Measurements from ENCODE around the gene PFDN2. TPM values are rescaled to one million over a fixed set of nuclear protein-coding genes. Genes with fewer than 3 reads are reported as not detected.
A peak's percentile ranks its signal among the peaks of the same experiment; 100 is the strongest.

The PFDN2 gene
- total and polyA plus RNA-seq, 2 of the 8 experiments (the other 6 are each of a cell fraction or from before 2014, with no cell fraction given), result 66.2 to 71.2 TPM

- no peak within 1 kb of the TSS for H3K4ac ChIP-seq (replicated peaks; ENCODE audit: insufficient read length, low read depth, low read length)
- 4% methylated on average over 55 of the region's 71 CpGs; no CpG with 5 or more reads in 1 of the 2 experiments for WGBS, 2 experiments (ENCODE audit: extremely low coverage in 1 of 2, insufficient coverage in 1 of 2, insufficient read length in 1 of 2, insufficient replicate concordance in 2 of 2, low coverage in 1 of 2, low lambda C conversion rate in 2 of 2, missing lambda C conversion rate in 1 of 2)
- peak within 1 kb of the TSS; percentile 99 for H2AFZ ChIP-seq (ENCODE audit: low read length)
- peak within 1 kb of the TSS; percentile 48 to 99 for H3K4me2 ChIP-seq (ENCODE audit: insufficient read depth in 1 of 2, low read depth in 2 of 2, low read length in 2 of 2)
- H3K4me3 ChIP-seq (ENCODE audit: extremely low read depth in 1 of 4, insufficient read depth in 2 of 4, low read depth in 3 of 4, low read length in 4 of 4), result peak within 1 kb of the TSS; percentile 63 to 89 (median 71)
- H3K56ac ChIP-seq (replicated peaks; ENCODE audit: insufficient read length, low read depth, low read length), result no peak within 1 kb of the TSS
- no peaks in the 10 kb centered on the region for H3K27me3 ChIP-seq (replicated peaks in 1 of 4; ENCODE audit: control insufficient read depth in 3 of 4, extremely low read depth in 1 of 4, insufficient read depth in 3 of 4, low read length in 3 of 4)
- peaks cover 0 to 6% (median 0%) of the 10 kb centered on the region in 4 experiments; a peak in 2 of 7 replicates for H3K4me1 ChIP-seq (replicated peaks in 1 of 4; ENCODE audit: control insufficient read depth in 3 of 4, insufficient read depth in 4 of 4, low read length in 3 of 4)
- no peaks in the 10 kb centered on the region for H4K20me1 ChIP-seq (replicated peaks in 1 of 2; ENCODE audit: control insufficient read depth in 1 of 2, insufficient read depth in 2 of 2, low read length in 2 of 2)
- H3K9ac ChIP-seq (replicated peaks in 1 of 4; ENCODE audit: extremely low read depth in 1 of 4, low read depth in 3 of 4, low read length in 3 of 4), result peak within 1 kb of the TSS; percentile 29 to 69 (median 50); a peak in 6 of 7 replicates
- peak within 1 kb of the TSS; percentile 73; the same call in 1 of the 2 replicates for H2BK20ac ChIP-seq (ENCODE audit: low read length)
- no peak within 1 kb of the TSS for H3K14ac ChIP-seq (ENCODE audit: insufficient read length)
- H3K79me1 ChIP-seq (ENCODE audit: low read depth, low read length), result peaks cover 3% of the 10 kb centered on the region; the same call in 1 of the 2 replicates
- FAIRE-seq (peak; percentile 32), DNase-seq (ENCODE audit: low read depth in 1 of 2, low spot score in 2 of 2) (peak in 1 of 2 experiments; percentile 87)
- H3K23ac ChIP-seq (ENCODE audit: insufficient read length), result no peak within 1 kb of the TSS
- H3K36me3 ChIP-seq (ENCODE audit: control insufficient read depth in 2 of 4, insufficient read depth in 4 of 4, low read length in 3 of 4), result peaks cover 0 to 14% (median 6%) of the 10 kb centered on the region in 4 experiments; a peak in 5 of 8 replicates
- peak within 1 kb of the TSS; percentile 63; the same call in 1 of the 2 replicates for H4K8ac ChIP-seq (ENCODE audit: extremely low read depth, insufficient read depth, low read length)
- peak within 1 kb of the TSS; percentile 75 for H4K5ac ChIP-seq (ENCODE audit: insufficient read length, low read depth, low read length)
- peaks cover 13% of the 10 kb centered on the region for H3K23me2 ChIP-seq (ENCODE audit: low read depth, low read length)
- no peak within 1 kb of the TSS for H2BK120ac ChIP-seq (replicated peaks; ENCODE audit: low read depth, low read length)
- H2BK5ac ChIP-seq (ENCODE audit: low read depth, low read length), result peak within 1 kb of the TSS; percentile 81; the same call in 1 of the 2 replicates
- no peaks in the 10 kb centered on the region for H3K79me2 ChIP-seq (ENCODE audit: control insufficient read depth in 1 of 2, insufficient read depth in 2 of 2, low read length in 2 of 2)
- no peak within 1 kb of the TSS for H4K91ac ChIP-seq (replicated peaks; ENCODE audit: insufficient read length, low read length)
- no peak within 1 kb of the TSS; the same call in 1 of the 2 replicates for H2BK12ac ChIP-seq (ENCODE audit: low read depth, low read length)
- no peak within 1 kb of the TSS for H3K27ac ChIP-seq (ENCODE audit: low read depth, low read length)
- peak within 1 kb of the TSS; percentile 88; the same call in 1 of the 2 replicates for H2BK15ac ChIP-seq (ENCODE audit: low read length)
- peak within 1 kb of the TSS; percentile 71 for H3K18ac ChIP-seq (ENCODE audit: extremely low read depth, low read length)
- CTCF ChIA-PET (ENCODE audit: partially characterized antibody), result interaction anchor here (0.6 to 10.0 kb wide), 35 partner anchors 8 to 415 kb away, joined by 3 to 282 read pairs (median 4); partner anchors contain the start of genes ARHGAP30, F11R, ITLN2 and NECTIN4
- H2AK5ac ChIP-seq (ENCODE audit: low read depth, low read length), result no peak within 1 kb of the TSS
- POLR2A ChIA-PET (ENCODE audit: partially characterized antibody), result interaction anchor here (0.6 to 5.3 kb wide), 11 partner anchors 14 to 108 kb away, joined by 3 to 32 read pairs (median 6); partner anchors contain the start of genes ARHGAP30, DEDD, F11R and NIT1
- H3K9me3 ChIP-seq (ENCODE audit: insufficient read depth in 2 of 2, low read depth in 1 of 2, low read length in 1 of 2), result no peaks in the 10 kb centered on the region
- TF ChIP-seq CHD2 (IDR thresholded peaks at IDR 0.05; ENCODE audit: low read length) (no peak), CBX5 (IDR thresholded peaks at IDR 0.05; ENCODE audit: low read depth, low read length) (no peak), CTCF (IDR thresholded peaks at IDR 0.05; ENCODE audit: control extremely low read depth in 1 of 3, insufficient read depth in 1 of 3, low read depth in 1 of 3, low read length in 3 of 3) (peak in 2 of 3 experiments; percentile 30 to 37; a peak in 3 of 4 replicates), SRF (IDR thresholded peaks at IDR 0.05; ENCODE audit: low read depth, low read length) (0 out of 2 replicates have a peak, but pooled peaks have one; percentile 19), TCF12 (IDR thresholded peaks at IDR 0.05; ENCODE audit: low read depth, low read length) (no peak), EZH2 (IDR thresholded peaks at IDR 0.05; ENCODE audit: low read depth, low read length, severe bottlenecking) (no peak)
- TF ChIP-seq, protein P1, sequence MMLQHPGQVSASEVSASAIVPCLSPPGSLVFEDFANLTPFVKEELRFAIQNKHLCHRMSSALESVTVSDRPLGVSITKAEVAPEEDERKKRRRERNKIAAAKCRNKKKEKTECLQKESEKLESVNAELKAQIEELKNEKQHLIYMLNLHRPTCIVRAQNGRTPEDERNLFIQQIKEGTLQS (IDR thresholded peaks at IDR 0.05; ENCODE audit: insufficient read depth, low read depth, low read length), result peak; percentile 93
Measured at GRCh38 chr1:161098210-161099068, 19.4 kb downstream of the PFDN2 start, which contains the start of gene KLHDC9. TSS of gene KLHDC9 (plus strand) at chr1:161098361. CDS start at chr1:161098536, 175 bp downstream.

Measured in H1 (cell line).